HFFc6 (cell line): ENCODE results near the gene UBALD2. TPM values are rescaled to one million over a fixed set of nuclear protein-coding genes. Genes with fewer than 3 reads are reported as not detected.

Experiments used
- DNase-seq: peaks from one replicate; pipeline ENCODE4 v3.0.0-alpha.2; 2018
- H3K27ac Mint-ChIP-seq: 2 replicates; pipeline ENCODE4 v1.8.0; 2020; ENCODE audit warnings: mild to moderate bottlenecking, mixed read lengths
- H3K27me3 Mint-ChIP-seq: 2 replicates; pipeline ENCODE4 v1.8.0; 2021; ENCODE audit warnings: mild to moderate bottlenecking, moderate library complexity, mixed read lengths; ENCODE audit not compliant: insufficient read depth
- H3K36me3 Mint-ChIP-seq: 2 replicates; pipeline ENCODE4 v1.8.0; 2021; ENCODE audit warnings: low read depth, mixed read lengths
- H3K4me1 Mint-ChIP-seq: 2 replicates; pipeline ENCODE4 v1.8.0; 2020; ENCODE audit warnings: low read depth, mixed read lengths
- H3K4me3 Mint-ChIP-seq: 2 replicates; pipeline ENCODE4 v1.8.0; 2020; ENCODE audit warnings: mild to moderate bottlenecking, moderate library complexity, mixed read lengths
- H3K9me3 Mint-ChIP-seq: 2 replicates; pipeline ENCODE4 v1.8.0; 2020; ENCODE audit warnings: mild to moderate bottlenecking, mixed read lengths
- total RNA-seq, 6 experiments: library from RNA; stranded (reverse); fragmentation: NEBNext Ultra II Directional; extraction: Animal tissue kit (Norgen Biotek cat#: 25700); gene quantifications; 2 replicates in 1 of 6; 3 replicates in 5 of 6; pipeline ENCODE4 v1.2.3, GENCODE V29; 2021
- TF ChIP-seq, protein P1 (sequence below): fragments of 200-600 bp; sonication (generic); IDR thresholded peaks from 2 replicates; pipeline ENCODE4 v1.5.0; 2021; ENCODE audit warnings: antibody characterized with exemption, mild to moderate bottlenecking

Gene UBALD2
- total RNA-seq, 6 experiments from 2014 or later = 24.5 to 35.7 (median 30.5) TPM

DNA sequence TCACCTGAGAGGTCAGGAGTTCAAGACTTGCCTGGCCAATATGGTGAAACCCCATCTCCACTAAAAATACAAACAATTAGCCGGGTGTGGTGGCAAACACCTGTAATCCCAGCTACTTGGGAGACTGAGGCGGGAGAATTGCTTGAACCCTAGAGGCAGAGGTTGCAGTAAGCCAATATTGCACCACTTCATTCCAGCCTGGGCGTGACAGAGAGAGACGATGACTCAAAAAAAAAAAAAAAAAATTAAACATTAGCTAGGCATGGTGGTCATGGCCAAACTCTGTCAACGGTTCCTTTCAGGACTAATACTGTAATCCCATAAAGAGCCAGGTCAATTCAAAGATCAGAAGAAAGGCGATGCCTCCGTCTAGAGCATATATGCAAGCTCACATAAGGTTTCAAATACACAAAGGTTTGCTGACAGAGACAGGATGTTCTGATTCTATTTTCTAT lies 27.3 kb upstream of the UBALD2 start:
- no peak overlapping the region for H3K27ac Mint-ChIP-seq
- peaks cover 32% of the 10 kb centered on the region for H3K27me3 Mint-ChIP-seq
- no peaks in the 10 kb centered on the region for H3K36me3 Mint-ChIP-seq
- H3K9me3 Mint-ChIP-seq = no peaks in the 10 kb centered on the region
- no peak for DNase-seq
- TF ChIP-seq, protein P1, sequence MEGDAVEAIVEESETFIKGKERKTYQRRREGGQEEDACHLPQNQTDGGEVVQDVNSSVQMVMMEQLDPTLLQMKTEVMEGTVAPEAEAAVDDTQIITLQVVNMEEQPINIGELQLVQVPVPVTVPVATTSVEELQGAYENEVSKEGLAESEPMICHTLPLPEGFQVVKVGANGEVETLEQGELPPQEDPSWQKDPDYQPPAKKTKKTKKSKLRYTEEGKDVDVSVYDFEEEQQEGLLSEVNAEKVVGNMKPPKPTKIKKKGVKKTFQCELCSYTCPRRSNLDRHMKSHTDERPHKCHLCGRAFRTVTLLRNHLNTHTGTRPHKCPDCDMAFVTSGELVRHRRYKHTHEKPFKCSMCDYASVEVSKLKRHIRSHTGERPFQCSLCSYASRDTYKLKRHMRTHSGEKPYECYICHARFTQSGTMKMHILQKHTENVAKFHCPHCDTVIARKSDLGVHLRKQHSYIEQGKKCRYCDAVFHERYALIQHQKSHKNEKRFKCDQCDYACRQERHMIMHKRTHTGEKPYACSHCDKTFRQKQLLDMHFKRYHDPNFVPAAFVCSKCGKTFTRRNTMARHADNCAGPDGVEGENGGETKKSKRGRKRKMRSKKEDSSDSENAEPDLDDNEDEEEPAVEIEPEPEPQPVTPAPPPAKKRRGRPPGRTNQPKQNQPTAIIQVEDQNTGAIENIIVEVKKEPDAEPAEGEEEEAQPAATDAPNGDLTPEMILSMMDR = no peak
- H3K4me3 Mint-ChIP-seq = no peak overlapping the region
- H3K4me1 Mint-ChIP-seq = peaks cover 26% of the 10 kb centered on the region

GRCh38 chr17:76238847-76239537 lies 26.2 kb upstream of the UBALD2 start:
- Mint-ChIP-seq H3K4me1 (peaks cover 15% of the 10 kb centered on the region), H3K4me3 (no peak overlapping the region), H3K27ac (no peak overlapping the region), H3K9me3 (no peaks in the 10 kb centered on the region), H3K36me3 (no peaks in the 10 kb centered on the region), H3K27me3 (peaks cover 43% of the 10 kb centered on the region)
- no peak for DNase-seq
- TF ChIP-seq, protein P1 = no peak

- Mint-ChIP-seq H3K27me3 (peaks cover 47% of the 10 kb centered on the region), H3K4me1 (peaks cover 8% of the 10 kb centered on the region), H3K9me3 (no peaks in the 10 kb centered on the region), H3K4me3 (no peak overlapping the region), H3K36me3 (no peaks in the 10 kb centered on the region), H3K27ac (no peak overlapping the region)
- no peak for DNase-seq
- TF ChIP-seq, protein P1 = no peak
These were observed 25.4 kb upstream of the UBALD2 start for GRCh38 chr17:76239538-76240274.

- no peak for DNase-seq
These were observed 24.5 kb upstream of the UBALD2 start, which contains the start of gene RNF157 for GRCh38 chr17:76240461-76241203. Gene RNF157, minus strand, starts transcription at chr17:76240493. Its CDS starts 253 bp downstream, at chr17:76240240.

GRCh38 chr17:76241204-76241538 lies 24.0 kb upstream of the UBALD2 start:
- H3K4me1 Mint-ChIP-seq = peaks cover 8% of the 10 kb centered on the region
- DNase-seq = no peak
- H3K27me3 Mint-ChIP-seq = peaks cover 56% of the 10 kb centered on the region
- H3K9me3 Mint-ChIP-seq = no peaks in the 10 kb centered on the region
- H3K27ac Mint-ChIP-seq = peak overlapping the region; percentile 57
- peak overlapping the region; percentile 86 for H3K4me3 Mint-ChIP-seq
- TF ChIP-seq, protein P1 = no peak
- no peaks in the 10 kb centered on the region for H3K36me3 Mint-ChIP-seq

More at GRCh38 chr17:76240461-76241203, 24.5 kb upstream of the UBALD2 start, which contains the start of gene RNF157:
- Mint-ChIP-seq H3K36me3 (no peaks in the 10 kb centered on the region), H3K4me3 (peak within 1 kb of the TSS; percentile 86), H3K9me3 (no peaks in the 10 kb centered on the region), H3K4me1 (peaks cover 8% of the 10 kb centered on the region), H3K27me3 (peaks cover 51% of the 10 kb centered on the region), H3K27ac (peak within 1 kb of the TSS; percentile 57)
- TF ChIP-seq, protein P1 = no peak
